T47D (cell line): ENCODE results near the gene ZNF318.

Source experiments
- DNase-seq, 2 experiments: peaks; one replicate each; pipeline versions ENCODE4 v3.0.0 to v3.0.0-alpha.2; 2011 to 2012; ENCODE audit warnings: low read depth in 1 of 2, low spot score in 1 of 2
- JUND ChIP-seq: IDR thresholded peaks from 2 replicates; pipeline ENCODE4 v1.6.1; 2012; ENCODE audit warnings: low read depth
- in situ Hi-C: cut with HindIII; loops from 2 replicates; pipeline ENCODE4 v1.10.0; 2016; ENCODE audit warnings: low sequenced_read_pairs, low pct_unique_long_range_greater_than_20kb

ZNF318 gene

DNA sequence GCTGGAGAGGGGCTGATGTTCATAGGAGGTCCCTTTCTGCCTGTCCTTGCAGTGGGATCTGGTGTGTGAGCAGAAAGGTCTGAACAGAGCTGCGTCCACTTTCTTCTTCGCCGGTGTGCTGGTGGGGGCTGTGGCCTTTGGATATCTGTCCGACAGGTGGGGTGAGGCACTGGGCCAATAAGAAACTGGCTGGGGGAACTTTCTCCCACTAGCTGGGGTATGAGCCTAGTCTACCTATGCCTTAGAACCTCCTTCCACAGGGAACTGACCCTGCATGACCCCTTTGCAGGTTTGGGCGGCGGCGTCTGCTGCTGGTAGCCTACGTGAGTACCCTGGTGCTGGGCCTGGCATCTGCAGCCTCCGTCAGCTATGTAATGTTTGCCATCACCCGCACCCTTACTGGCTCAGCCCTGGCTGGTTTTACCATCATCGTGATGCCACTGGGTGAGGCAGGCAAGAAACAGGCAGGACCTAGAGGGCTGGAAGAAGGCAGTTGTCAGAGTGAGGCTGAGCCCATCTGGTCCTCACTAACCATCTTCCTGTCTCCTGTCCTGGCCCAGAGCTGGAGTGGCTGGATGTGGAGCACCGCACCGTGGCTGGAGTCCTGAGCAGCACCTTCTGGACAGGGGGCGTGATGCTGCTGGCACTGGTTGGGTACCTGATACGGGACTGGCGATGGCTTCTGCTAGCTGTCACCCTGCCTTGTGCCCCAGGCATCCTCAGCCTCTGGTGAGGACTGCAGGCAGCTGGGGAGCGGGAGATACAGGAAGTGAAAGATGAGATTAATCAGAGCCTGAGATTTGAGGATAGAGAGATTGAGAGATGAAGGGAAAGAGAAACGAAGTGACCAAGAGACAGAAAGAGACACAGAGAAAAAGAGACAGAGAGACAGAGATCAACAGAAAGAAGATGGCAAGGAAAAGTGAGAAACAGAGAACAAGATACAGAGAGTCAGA is 69.8 kb downstream of the ZNF318 start:
- in situ Hi-C loops = no loop called here
- TF ChIP-seq JUND = no peak
- no peak for DNase-seq

- no peak for DNase-seq
- no peak for TF ChIP-seq JUND
- in situ Hi-C loops = no loop called here
Measured at GRCh38 chr6:43298565-43299337, 70.7 kb downstream of the ZNF318 start.

DNA sequence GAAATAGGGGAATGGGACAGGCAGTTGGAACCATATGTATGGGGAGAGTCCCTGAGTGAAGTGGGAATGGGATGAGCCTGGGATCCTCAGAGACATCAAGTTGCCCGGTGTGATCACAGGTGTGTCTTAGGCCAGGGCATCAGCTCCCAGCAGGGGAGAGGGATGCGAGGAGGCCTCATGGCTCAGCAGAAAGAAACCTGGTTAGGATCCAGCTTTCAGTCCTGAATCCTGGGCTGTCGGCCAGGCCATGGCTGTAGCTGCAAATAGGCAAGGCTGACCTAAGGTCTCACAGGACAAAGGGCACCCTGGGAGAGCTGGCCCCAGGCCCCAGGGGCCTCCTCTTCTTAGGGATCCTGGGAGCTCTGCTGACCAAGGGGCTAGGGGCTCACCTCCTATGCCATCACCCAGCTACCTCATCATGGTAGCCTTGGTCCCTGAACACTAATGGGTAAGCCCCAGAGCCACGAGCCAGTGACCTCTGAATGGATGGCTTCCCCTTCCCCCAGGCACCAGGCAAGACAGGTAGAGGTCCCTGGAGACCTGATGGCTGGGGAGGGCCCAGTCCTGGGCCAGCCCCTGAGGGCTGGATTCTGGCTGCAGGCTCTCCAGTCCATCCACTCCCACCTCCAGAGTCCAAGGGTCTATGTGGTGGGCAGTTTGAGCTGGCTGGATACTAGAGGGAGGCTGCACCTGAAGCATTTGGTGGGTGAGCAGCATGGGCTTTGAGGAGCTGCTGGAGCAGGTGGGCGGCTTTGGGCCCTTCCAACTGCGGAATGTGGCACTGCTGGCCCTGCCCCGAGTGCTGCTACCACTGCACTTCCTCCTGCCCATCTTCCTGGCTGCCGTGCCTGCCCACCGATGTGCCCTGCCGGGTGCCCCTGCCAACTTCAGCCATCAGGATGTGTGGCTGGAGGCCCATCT is 71.5 kb downstream of the ZNF318 start, which contains the start of gene SLC22A7:
SLC22A7 (plus strand) TSS at position 617 of the 921 bp plus-strand sequence; CDS start at position 716, 99 bp downstream.
- in situ Hi-C loops = no loop called here
- no peak for DNase-seq

GRCh38 chr6:43296780-43297497 is 72.5 kb downstream of the ZNF318 start:
- no peak for DNase-seq
- in situ Hi-C loops = no loop called here
- no peak for TF ChIP-seq JUND

More for the DNA sequence above, 71.5 kb downstream of the ZNF318 start, which contains the start of gene SLC22A7:
- TF ChIP-seq JUND = no peak

DNA sequence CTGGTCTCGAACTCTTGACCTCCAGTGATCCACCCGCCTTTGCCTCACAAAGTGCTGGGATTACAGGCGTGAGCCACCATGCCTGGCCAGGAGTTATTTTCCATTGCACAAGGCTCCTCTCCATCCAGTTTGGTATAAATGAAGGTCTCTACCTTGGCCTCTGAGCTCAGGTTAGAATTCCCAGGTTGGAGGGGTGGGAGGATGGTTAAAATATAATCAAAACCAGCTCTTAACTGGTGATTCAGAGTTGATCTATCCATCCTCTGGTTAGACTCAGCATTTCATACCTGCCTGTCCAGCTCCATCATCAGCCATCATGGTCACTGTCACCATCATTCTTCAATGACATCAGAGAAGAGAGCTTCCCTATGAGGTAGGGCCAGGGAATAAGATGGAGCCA is 74.0 kb downstream of the ZNF318 start:
- TF ChIP-seq JUND = no peak
- in situ Hi-C loops = no loop called here
- DNase-seq = no peak

DNA sequence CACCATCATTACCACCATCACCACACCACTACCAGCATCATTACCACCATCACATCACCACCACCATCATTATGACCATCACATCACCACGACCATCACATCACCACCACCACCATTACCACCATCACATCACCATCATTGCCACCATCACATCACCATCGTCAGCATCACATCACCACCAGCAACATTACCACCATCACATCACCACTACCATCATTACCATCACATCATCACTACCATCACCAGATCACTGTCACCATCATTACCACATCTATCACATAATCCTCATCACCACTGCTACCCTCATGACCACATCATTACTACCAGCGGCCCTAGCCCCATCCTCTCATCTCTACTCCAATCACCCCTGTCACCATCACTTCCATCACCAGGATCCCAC is 74.9 kb downstream of the ZNF318 start:
- DNase-seq = no peak
- in situ Hi-C loops = no loop called here

GRCh38 chr6:43293698-43294097 is 75.7 kb downstream of the ZNF318 start:
- in situ Hi-C loops = no loop called here
- no peak for TF ChIP-seq JUND
- no peak for DNase-seq

More for the DNA sequence above, 74.9 kb downstream of the ZNF318 start:
- TF ChIP-seq JUND = no peak

DNA sequence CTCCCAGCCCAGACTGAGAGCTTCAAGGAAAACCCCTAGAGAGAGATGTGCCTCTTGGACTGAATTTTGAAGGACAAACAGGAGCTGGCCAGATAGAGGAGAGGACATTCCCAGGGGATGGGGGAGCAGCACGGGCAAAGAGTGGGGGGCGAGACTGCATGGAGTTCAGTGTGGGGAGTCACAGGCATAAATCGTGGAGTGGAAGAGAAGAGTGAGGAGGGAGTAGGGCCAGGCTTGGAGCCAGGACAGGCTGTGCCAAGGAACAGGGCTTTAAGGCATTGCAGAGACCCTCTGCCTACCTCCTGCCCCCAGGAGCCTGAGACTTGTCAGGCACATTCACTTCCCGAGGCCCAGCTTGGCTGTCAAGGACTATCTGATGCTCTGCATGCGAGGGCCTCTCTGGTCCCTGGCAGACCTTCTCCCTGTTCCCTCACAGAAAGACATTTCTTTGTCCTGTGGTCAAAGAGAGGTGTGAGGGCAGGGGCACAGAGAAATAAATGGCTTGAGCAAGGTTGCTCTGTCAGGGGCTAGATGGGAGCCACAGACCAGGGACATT is 76.6 kb downstream of the ZNF318 start:
- no peak for TF ChIP-seq JUND
- DNase-seq = no peak
- in situ Hi-C loops = no loop called here

GRCh38 chr6:43292341-43292740 is 77.1 kb downstream of the ZNF318 start:
- no peak for DNase-seq
- in situ Hi-C loops = no loop called here
- no peak for TF ChIP-seq JUND

DNA sequence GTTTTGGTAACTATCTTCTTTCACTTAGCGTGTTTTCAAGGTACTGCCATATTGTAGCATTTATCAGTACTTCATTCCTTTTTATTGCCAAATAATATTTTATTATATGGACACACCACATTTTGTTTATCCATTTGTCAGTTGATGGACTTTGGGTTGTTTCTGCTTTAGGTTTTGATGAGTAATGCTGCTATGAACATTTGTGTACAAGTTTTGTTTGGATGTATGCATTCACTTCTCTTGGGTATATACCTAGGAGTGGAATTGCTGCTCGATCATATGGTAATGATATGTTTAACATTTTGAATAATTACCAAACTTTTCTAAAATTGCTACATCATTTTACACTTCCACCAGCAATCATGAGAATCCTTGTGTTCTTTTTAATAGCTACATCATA is 77.7 kb downstream of the ZNF318 start:
- DNase-seq = no peak
- in situ Hi-C loops = no loop called here
- TF ChIP-seq JUND = no peak

GRCh38 chr6:43290905-43291355 is 78.5 kb downstream of the ZNF318 start:
- no peak for TF ChIP-seq JUND
- DNase-seq = no peak
- in situ Hi-C loops = no loop called here
